Glomerular visceral epithelial cell (primary cell): ENCODE data around the gene CEP250.
A peak's percentile ranks its signal among the peaks of the same experiment; 100 is the strongest.
"Not testable (repeated sequence)": the region's sequence is repeated elsewhere in the genome, so short reads cannot be mapped to it uniquely, and the experiment has no call there.

Source experiments
- DNase-seq: peaks from one replicate; pipeline ENCODE4 v3.0.0-alpha.2; 2016; ENCODE audit errors: extremely low spot score

The CEP250 gene, protein sequence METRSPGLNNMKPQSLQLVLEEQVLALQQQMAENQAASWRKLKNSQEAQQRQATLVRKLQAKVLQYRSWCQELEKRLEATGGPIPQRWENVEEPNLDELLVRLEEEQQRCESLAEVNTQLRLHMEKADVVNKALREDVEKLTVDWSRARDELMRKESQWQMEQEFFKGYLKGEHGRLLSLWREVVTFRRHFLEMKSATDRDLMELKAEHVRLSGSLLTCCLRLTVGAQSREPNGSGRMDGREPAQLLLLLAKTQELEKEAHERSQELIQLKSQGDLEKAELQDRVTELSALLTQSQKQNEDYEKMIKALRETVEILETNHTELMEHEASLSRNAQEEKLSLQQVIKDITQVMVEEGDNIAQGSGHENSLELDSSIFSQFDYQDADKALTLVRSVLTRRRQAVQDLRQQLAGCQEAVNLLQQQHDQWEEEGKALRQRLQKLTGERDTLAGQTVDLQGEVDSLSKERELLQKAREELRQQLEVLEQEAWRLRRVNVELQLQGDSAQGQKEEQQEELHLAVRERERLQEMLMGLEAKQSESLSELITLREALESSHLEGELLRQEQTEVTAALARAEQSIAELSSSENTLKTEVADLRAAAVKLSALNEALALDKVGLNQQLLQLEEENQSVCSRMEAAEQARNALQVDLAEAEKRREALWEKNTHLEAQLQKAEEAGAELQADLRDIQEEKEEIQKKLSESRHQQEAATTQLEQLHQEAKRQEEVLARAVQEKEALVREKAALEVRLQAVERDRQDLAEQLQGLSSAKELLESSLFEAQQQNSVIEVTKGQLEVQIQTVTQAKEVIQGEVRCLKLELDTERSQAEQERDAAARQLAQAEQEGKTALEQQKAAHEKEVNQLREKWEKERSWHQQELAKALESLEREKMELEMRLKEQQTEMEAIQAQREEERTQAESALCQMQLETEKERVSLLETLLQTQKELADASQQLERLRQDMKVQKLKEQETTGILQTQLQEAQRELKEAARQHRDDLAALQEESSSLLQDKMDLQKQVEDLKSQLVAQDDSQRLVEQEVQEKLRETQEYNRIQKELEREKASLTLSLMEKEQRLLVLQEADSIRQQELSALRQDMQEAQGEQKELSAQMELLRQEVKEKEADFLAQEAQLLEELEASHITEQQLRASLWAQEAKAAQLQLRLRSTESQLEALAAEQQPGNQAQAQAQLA (N-terminal part only)

GRCh38 chr20:35454881-35455609, at the start of gene CEP250:
Gene CEP250 (plus strand): TSS chr20:35455598. CDS start chr20:35462368, 6,770 bp downstream.
- DNase-seq: peak; percentile 100

DNA sequence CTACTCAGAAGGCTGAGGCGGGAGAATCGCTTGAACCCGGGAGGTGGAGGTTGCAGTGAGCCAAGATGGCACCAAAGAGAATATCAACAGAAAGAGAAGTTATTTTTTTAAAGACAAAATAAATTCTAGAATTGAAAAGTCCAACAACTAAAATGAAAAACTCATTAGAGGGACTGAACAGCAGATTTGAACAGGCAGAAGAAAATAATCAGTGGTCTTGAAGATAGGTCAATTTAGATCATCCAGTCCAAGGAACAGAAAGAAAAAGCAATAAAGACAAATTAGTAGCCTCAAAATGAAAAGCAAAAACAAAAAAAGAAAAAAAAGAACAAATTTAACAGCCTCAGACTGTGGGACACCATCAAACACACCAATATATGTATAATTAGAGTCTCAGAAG, 49.6 kb upstream of the CEP250 start:
- DNase-seq: no peak

DNA sequence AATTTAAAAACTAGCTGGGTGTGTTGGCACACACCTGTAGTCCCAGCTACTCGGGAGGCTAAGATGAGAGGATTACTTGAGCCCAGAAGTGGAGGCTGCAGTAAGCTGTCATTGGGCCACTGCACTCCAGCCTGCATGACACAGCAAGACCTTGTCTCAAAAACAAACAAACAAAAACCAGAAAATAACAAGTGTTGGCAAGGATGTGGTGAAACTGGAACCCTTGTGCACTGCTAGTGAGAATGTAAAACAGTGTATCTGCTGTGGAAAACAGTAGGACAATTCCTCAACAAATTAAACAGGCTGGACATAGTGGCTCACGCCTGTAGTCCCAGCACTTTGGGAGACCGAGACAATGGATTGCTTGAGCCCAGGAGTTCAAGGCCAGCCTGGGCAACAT, 47.1 kb upstream of the CEP250 start:
- DNase-seq: no peak

GRCh38 chr20:35409542-35409941, 45.9 kb upstream of the CEP250 start:
- DNase-seq: no peak

GRCh38 chr20:35410613-35411012, 44.8 kb upstream of the CEP250 start:
- no peak for DNase-seq

- DNase-seq: no peak
Observed at GRCh38 chr20:35421322-35421721, 34.1 kb upstream of the CEP250 start.

DNA sequence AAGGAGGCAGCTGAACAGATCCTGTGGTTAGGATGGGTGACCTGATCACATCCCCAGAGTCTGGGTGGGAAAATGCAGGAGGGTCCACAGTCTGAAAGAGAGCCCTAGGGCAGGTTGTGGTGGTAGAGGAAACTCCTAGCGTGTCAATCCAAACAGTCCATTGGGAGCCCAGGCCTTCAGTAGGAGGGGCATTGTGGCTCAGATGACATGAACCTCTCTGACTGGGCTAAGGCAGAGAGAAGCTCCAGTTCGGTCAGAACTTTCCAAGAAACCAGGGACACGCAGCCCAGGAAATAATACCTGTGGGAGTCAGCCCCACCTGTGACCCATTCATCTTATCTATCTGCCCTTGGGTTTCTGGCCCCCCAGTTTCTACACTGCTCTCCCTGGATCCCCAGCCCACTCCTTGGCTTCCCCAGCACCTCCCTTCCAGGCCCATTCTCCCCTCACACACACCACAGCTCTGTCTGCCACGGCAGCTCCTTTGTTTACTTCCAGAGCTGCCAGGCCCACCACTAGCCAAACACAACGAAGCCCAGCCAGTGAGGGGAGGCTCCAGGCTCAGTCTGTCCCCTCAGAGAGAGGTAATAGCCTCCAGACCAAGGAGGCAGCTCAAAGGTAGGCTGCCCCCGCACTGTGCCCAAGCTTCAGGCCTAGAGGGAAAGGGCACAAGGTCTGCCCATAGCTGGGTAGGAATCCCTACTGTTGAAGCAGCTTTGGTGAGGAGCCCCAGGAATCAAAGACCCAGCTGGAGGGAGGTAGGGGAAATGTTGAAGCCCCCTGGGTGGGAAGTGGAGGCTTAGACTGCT, 23.6 kb upstream of the CEP250 start:
- no peak for DNase-seq

DNA sequence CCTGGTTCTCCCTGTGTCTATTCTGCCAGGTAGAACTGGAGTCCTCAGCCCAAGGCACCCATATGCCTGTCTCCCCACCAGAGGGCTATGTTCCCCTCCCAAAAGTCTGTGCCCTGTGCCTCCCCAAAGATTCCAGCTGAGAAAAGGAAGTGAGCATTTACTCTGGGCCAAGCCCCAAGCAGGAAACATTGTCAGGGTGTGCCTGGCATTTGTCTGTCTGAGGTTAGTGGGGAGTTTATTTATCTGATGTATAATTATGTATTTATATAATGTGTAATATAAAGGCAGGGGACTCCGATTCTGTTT, 23.0 kb upstream of the CEP250 start:
- DNase-seq: no peak

GRCh38 chr20:35433337-35433736, 22.1 kb upstream of the CEP250 start:
- no peak for DNase-seq

DNA sequence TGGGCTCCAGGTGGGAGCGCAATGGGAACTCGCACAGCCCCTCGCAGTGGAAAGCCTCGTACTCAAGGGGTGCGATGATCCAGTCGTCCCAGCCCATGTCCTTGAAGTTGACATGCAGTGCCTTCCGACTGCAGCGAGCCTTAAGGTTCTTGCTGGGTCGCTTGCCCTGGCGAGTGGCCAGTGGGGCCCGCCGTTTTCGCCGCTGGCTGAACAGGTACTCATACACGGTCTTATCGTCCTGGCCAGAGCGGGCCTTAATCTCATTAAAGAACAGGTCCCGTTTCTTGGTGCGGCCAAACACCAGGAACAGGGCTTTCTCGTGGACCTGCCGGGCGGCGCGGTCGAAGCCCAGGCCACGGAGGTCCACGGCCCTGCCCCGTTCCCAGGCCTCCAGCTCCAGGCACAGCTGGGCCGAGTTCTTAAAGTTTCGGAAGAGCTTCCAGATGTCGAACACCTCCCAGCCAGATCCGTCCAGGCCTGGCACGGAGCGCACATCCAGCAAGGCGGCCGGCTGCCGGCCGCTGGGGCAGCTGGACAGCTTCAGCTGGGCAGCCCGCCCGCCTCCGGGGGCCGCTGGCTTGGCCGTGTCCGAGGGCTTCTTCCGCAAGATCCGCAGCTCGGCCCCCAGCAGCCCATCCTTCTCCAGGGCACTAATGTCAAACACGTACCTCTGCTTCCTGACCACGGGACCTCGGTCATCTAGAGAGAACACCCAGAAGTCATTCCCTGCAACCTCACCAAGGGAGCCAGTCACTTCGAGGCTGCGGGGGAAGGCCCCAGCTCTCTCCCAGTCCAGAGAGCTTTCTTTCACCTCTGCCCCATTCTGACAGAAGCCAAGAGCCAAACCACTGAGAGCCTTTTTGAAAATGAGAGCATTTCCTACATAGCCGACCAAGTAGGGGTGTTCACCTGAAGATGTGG, 21.1 kb upstream of the CEP250 start:
- DNase-seq: no peak

DNA sequence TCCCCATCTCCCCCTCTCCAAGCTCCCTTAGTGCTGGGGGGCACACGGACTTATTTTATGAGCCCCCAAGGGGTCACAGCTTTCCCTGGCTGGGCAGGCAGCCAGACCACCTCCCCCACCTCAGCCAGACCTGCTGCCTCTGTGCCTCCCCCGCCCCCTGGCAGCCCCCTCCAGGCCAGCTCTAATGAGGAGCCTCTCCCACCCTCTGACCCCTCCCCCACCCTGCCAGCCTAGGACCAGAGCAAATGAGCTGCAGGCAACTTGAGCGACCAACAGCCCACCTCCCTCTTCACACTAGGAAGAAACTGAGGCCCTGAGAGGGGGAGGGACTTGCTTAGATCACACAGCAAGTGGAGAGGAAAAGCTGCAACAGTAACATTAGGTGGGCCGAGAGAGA, 19.2 kb upstream of the CEP250 start:
- no peak for DNase-seq

DNA sequence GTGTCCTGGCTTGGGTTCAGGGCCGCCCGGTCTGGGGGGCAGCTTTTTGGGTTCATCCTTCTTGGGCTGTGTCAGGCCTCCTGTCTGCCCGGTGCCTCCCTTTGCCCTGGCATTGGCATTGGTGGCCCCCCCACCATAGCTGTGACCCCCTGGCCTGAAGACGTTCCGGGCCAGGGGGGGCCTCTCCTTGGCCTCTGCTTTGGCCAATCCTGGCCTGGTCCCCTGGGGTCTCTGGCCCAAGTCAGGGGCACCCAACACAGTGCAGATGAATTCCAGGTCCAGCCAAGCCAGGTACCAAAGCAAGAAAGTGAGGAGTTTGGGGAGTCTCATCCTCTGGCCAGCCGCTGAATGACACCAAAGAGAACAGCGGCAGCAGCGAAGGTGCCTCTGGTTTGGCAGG, 17.8 kb upstream of the CEP250 start:
- DNase-seq: no peak

- no peak for DNase-seq
Observed at GRCh38 chr20:35443003-35443402, 12.4 kb upstream of the CEP250 start.

- DNase-seq: no peak
Observed at GRCh38 chr20:35444226-35444625, 11.2 kb upstream of the CEP250 start.

DNA sequence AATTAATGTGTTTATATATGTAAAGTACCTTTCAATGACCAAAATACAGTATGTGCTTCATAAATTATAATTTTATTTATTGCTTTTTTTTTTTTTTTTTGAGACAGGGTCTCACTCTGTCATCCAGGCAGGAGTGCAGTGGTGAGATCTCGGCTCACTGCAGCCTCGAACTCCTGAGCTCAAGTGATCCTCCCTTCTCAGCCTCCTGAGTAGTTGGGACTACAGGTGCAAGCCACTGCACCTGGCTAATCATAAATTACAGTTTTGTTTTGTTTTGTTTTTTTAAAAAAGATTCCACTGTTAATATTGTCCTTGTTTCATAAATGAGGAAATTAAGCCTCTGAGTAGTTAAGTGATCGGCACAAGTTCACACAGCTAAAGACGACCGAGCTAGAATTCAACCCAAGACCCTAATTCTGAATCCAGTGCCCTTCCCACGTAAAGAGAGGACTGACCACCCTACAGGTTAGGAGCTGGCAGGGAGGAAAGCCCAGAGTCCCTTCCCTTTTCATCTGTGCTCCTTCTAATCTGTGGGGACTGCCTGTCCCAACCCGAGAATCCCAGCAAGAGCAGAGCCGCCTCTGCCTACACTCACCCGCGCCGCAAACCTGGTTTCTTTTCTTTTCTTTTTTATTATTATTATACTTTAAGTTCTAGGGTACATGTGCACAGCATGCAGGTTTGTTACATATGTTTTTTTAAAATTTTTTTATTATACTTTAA, 8.9 kb upstream of the CEP250 start:
- no peak for DNase-seq

DNA sequence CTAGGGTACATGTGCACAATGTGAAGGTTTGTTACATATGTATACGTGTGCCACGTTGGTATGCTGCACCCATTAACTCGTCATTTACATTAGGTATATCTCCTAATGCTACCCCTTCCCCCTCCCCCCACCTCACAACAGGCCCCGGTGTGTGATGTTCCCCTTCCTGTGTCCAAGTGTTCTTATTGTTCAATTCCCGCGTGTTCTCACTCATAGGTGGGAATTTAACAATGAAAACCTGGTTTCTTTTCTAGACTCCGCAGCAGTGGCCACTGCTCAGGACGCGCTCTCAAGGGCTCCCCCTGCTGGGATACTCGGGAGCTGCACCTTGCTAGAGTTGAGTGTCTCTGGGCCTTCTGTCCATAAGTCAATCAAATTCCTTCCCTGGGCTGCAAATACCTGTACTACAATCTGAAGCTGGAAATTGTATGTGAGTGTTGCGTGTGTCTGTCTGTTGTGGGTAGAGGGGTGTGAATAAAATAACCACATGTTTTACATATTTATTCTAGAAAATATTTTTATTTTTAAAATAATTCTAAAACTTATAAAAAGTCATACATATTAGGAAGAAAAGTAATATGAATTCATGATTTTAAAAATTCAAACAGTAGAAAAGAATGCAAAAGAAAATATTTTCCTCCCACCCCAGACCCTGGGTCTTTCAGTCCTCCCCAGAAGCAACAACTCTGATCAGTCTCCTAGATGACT, 8.2 kb upstream of the CEP250 start:
- DNase-seq: peak; percentile 90

GRCh38 chr20:35448788-35449373, 6.5 kb upstream of the CEP250 start:
- DNase-seq: no peak

DNA sequence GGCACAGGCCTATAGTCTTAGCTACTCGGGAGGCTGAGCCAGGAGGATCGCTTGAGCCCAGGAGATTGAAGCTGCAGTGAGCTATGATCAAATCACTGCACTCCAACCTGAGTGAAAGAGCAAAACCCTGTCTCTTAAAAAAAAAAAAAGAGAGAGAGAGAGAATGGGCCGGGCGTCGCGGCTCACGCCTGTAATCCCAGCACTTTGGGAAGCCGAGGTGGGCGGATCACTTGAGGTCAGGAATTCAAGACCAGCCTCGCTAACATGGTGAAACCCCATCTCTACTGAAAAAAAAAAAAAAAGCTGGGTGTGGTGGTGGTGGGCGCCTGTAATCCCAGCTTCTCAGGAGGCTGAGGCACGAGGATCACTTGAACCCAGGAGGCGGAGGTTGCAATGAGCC, 5.5 kb upstream of the CEP250 start:
- not testable (repeated sequence) for DNase-seq
